GM12865 (cell line): ENCODE data around the gene ARL2BP.
"Not testable (repeated sequence)": the region's sequence is repeated elsewhere in the genome, so short reads cannot be mapped to it uniquely, and the experiment has no call there.

Source experiments
- DNase-seq: peaks from one replicate; pipeline ENCODE4 v3.0.0; 2010; ENCODE audit warnings: low read depth
- H3K4me3 ChIP-seq: 2 replicates; pipeline ENCODE4 v1.5.1; 2011; ENCODE audit warnings: mild to moderate bottlenecking, low read depth, low read length, control low read depth
- TF ChIP-seq, protein P1 (sequence below): IDR thresholded peaks from 2 replicates; pipeline ENCODE4 v1.5.1; 2011; ENCODE audit warnings: low read length, control low read depth, low read depth, inconsistent platforms; ENCODE audit not compliant: insufficient read depth; ENCODE audit errors: missing control alignments

The ARL2BP gene

DNA sequence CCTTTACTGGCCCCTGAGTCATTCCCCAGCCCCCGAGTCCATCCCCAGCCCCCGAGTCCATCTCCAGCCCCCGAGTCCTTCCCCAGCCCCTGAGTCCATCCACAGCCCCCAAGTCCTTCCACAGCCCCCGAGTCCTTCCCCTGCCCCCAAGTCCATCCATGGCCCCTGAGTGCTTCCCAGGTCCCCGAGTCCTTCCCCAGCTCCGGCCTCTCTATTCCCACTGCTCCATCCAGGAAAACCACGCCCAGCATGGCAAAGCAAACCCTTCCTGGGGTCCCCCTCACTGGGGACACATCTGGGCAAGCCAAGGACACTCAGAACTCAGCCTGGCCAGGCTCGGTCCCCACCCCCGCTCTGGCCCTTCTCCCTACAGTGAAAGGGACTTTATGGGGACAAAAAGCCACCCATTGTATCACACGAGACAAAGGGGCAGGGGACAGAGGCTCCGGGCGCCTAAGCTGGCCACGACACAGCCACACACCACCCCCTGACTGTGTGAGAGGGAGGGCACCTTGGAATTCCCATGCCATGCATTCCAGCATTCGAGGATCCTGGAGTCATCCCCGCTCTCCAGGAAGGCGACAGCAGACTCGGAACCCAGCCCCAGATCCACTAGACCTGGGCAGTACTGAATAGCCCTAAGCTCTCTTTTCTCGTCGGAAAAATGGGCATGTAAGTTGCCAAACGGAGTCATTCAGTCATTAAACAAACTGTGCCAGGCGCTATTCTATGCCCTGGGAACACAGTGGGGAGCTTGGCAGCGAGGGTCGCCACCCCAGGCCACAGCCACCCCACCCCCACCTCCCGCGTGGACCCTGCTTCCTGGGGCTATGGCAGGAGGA lies 25.4 kb downstream of the ARL2BP start:
- TF ChIP-seq, protein P1, sequence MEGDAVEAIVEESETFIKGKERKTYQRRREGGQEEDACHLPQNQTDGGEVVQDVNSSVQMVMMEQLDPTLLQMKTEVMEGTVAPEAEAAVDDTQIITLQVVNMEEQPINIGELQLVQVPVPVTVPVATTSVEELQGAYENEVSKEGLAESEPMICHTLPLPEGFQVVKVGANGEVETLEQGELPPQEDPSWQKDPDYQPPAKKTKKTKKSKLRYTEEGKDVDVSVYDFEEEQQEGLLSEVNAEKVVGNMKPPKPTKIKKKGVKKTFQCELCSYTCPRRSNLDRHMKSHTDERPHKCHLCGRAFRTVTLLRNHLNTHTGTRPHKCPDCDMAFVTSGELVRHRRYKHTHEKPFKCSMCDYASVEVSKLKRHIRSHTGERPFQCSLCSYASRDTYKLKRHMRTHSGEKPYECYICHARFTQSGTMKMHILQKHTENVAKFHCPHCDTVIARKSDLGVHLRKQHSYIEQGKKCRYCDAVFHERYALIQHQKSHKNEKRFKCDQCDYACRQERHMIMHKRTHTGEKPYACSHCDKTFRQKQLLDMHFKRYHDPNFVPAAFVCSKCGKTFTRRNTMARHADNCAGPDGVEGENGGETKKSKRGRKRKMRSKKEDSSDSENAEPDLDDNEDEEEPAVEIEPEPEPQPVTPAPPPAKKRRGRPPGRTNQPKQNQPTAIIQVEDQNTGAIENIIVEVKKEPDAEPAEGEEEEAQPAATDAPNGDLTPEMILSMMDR, result no peak
- no peak overlapping the region for H3K4me3 ChIP-seq
- DNase-seq, result no peak

GRCh38 chr16:57271063-57271345 lies 25.9 kb downstream of the ARL2BP start:
- no peak overlapping the region for H3K4me3 ChIP-seq
- DNase-seq, result no peak
- TF ChIP-seq, protein P1, result no peak

DNA sequence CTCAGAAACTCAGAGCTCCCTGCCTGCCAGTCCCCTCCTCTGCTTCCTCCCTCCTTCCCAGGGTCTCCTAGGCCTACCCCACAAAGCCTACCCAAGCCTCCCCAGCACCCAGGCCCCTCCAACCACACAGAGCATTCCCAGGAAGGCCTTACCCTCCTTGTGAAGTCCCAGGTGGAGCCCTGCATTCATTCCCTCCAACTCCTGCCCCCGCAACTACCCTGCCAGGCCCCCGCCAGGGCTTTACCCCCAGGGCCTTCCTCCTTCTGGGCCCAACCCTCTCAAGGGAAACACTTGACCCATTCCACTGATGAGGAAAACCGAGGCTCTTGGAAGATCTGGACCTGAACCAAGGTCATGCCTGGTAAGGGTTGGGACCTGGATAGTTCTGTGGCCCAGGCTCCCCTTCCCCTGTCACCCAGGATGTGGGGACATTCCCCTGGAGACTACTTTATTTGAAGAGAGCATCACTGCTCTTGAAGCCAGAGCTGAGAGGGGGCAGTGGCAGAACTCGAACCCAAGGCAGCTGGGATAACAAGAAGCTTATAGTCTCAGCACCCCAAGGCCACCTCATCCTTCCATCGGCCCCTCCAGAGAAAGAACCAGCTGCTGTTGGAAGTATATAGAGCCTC lies 26.9 kb downstream of the ARL2BP start:
- TF ChIP-seq, protein P1, result no peak
- no peak for DNase-seq

GRCh38 chr16:57273359-57273758 lies 28.3 kb downstream of the ARL2BP start:
- H3K4me3 ChIP-seq, result no peak overlapping the region
- no peak for DNase-seq
- TF ChIP-seq, protein P1, result no peak

More for the DNA sequence above, 26.9 kb downstream of the ARL2BP start:
- H3K4me3 ChIP-seq, result no peak overlapping the region

- no peak overlapping the region for H3K4me3 ChIP-seq
- DNase-seq, result no peak
- TF ChIP-seq, protein P1, result no peak
Observed at GRCh38 chr16:57273826-57274225, 28.8 kb downstream of the ARL2BP start.

GRCh38 chr16:57275946-57276345 lies 30.9 kb downstream of the ARL2BP start:
- not testable (repeated sequence) for DNase-seq, H3K4me3 ChIP-seq

DNA sequence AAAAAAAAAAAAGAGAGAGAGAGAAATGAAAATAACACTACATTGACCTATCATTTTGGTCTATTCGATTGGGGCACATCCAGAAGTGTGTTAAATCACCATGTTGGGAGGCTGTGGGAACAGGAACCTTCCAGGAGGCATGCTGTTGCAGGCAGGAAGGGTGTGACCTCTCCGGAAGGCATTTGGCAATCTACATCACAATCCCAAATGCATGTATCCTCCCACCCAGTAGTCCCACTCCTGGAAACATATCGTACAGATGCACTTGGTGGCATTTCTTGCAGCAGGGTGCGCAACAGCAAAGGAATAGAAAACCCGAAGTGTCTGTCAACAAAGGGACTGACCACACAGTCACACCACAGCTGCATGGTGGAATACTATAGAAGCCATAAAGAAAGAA lies 31.5 kb downstream of the ARL2BP start:
- H3K4me3 ChIP-seq, result no peak overlapping the region
- DNase-seq, result no peak
- TF ChIP-seq, protein P1, result no peak
